ENCODE data around the gene WDR70. TPM values are rescaled to one million over a fixed set of nuclear protein-coding genes. Genes with fewer than 3 reads are reported as not detected.

WDR70 gene
- total RNA-seq, 1 donor from 2014 or later = 53.4 TPM

GRCh38 chr5:37722236-37723161 lies 343.4 kb downstream of the WDR70 start:
- DNase-seq (ENCODE audit: low spot score) = no peak

- no peak for DNase-seq (ENCODE audit: low spot score)
Measured at GRCh38 chr5:37723162-37723961, 344.2 kb downstream of the WDR70 start.

- no peak for DNase-seq (ENCODE audit: low spot score)
Measured at GRCh38 chr5:37724395-37725125, 345.4 kb downstream of the WDR70 start.

GRCh38 chr5:37725185-37725584 lies 346.1 kb downstream of the WDR70 start:
- DNase-seq (ENCODE audit: low spot score) = no peak

- DNase-seq (ENCODE audit: low spot score) = no peak
Measured at GRCh38 chr5:37727238-37727637, 348.1 kb downstream of the WDR70 start.

- DNase-seq (ENCODE audit: low spot score) = no peak
Measured at GRCh38 chr5:37730896-37731455, 351.9 kb downstream of the WDR70 start.

- DNase-seq (ENCODE audit: low spot score) = no peak
Measured at GRCh38 chr5:37734114-37734513, 355.0 kb downstream of the WDR70 start.

GRCh38 chr5:37735649-37736347 lies 356.7 kb downstream of the WDR70 start:
- DNase-seq (ENCODE audit: low spot score) = no peak

- DNase-seq (ENCODE audit: low spot score) = no peak
Measured at GRCh38 chr5:37736397-37736796, 357.3 kb downstream of the WDR70 start.

GRCh38 chr5:37737326-37738056 lies 358.4 kb downstream of the WDR70 start:
- no peak for DNase-seq (ENCODE audit: low spot score)

- DNase-seq (ENCODE audit: low spot score) = no peak
Measured at GRCh38 chr5:37738057-37738691, 359.1 kb downstream of the WDR70 start.

- no peak for DNase-seq (ENCODE audit: low spot score)
Measured at GRCh38 chr5:37738865-37739488, 359.9 kb downstream of the WDR70 start.

- DNase-seq (ENCODE audit: low spot score) = no peak
Measured at GRCh38 chr5:37739817-37740261, 360.7 kb downstream of the WDR70 start.

- no peak for DNase-seq (ENCODE audit: low spot score)
Measured at GRCh38 chr5:37740331-37741066, 361.4 kb downstream of the WDR70 start.

- DNase-seq (ENCODE audit: low spot score) = no peak
Measured at GRCh38 chr5:37742111-37742510, 363.0 kb downstream of the WDR70 start.

GRCh38 chr5:37751227-37751626 lies 372.1 kb downstream of the WDR70 start:
- DNase-seq (ENCODE audit: low spot score) = no peak

- no peak for DNase-seq (ENCODE audit: low spot score)
Measured at GRCh38 chr5:37754976-37755375, 375.9 kb downstream of the WDR70 start.

GRCh38 chr5:37755581-37755980 lies 376.5 kb downstream of the WDR70 start:
- DNase-seq (ENCODE audit: low spot score) = no peak

- DNase-seq (ENCODE audit: low spot score) = no peak
Measured at GRCh38 chr5:37756248-37756647, 377.1 kb downstream of the WDR70 start.
